ENCODE results near the gene AP1B1. TPM values are rescaled to one million over a fixed set of nuclear protein-coding genes. Genes with fewer than 3 reads are reported as not detected.

The AP1B1 gene
- total and polyA plus RNA-seq, 7 donors, result 33.1 to 83.2 (median 43.6) TPM

GRCh38 chr22:29300467-29300806 is 87.9 kb downstream of the AP1B1 start:
- no peak overlapping the region for H3K27ac ChIP-seq
- H3K36me3 ChIP-seq, result peaks cover 42 to 64% (median 55%) of the 10 kb centered on the region in 4 donors
- peaks cover 0 to 15% (median 8%) of the 10 kb centered on the region in 4 donors for H3K4me1 ChIP-seq
- no peaks in the 10 kb centered on the region for H3K9me3 ChIP-seq
- TF ChIP-seq POLR2AphosphoS5 (IDR thresholded peaks at IDR 0.05) (no peak), POLR2A (IDR thresholded peaks at IDR 0.05) (no peak), EP300 (IDR thresholded peaks at IDR 0.05) (no peak), CTCF (IDR thresholded peaks at IDR 0.05) (no peak)
- no peaks in the 10 kb centered on the region for H3K27me3 ChIP-seq
- H3K4me3 ChIP-seq, result no peak overlapping the region
- 70 to 73% methylated on average over 4 of the region's 4 CpGs for WGBS, 2 donors
- no peak for DNase-seq
- intact Hi-C loops (cut with DNase I), result no loop called here

GRCh38 chr22:29299136-29299900 is 89.1 kb downstream of the AP1B1 start:
- H3K9me3 ChIP-seq, result no peaks in the 10 kb centered on the region
- WGBS, 2 donors, result 91 to 92% methylated on average over 19 of the region's 19 CpGs
- no peak for DNase-seq
- no peak overlapping the region for H3K4me3 ChIP-seq
- H3K4me1 ChIP-seq, result peaks cover 0 to 15% (median 8%) of the 10 kb centered on the region in 4 donors
- TF ChIP-seq POLR2A (IDR thresholded peaks at IDR 0.05), result no peak
- no peak for TF ChIP-seq POLR2AphosphoS5 (IDR thresholded peaks at IDR 0.05)
- TF ChIP-seq EP300 (IDR thresholded peaks at IDR 0.05), result no peak
- no peak for TF ChIP-seq CTCF (IDR thresholded peaks at IDR 0.05)
- H3K27ac ChIP-seq, result no peak overlapping the region
- peaks cover 49 to 75% (median 64%) of the 10 kb centered on the region in 4 donors for H3K36me3 ChIP-seq
- no peaks in the 10 kb centered on the region for H3K27me3 ChIP-seq
- intact Hi-C loops (cut with DNase I), result no loop called here

DNA sequence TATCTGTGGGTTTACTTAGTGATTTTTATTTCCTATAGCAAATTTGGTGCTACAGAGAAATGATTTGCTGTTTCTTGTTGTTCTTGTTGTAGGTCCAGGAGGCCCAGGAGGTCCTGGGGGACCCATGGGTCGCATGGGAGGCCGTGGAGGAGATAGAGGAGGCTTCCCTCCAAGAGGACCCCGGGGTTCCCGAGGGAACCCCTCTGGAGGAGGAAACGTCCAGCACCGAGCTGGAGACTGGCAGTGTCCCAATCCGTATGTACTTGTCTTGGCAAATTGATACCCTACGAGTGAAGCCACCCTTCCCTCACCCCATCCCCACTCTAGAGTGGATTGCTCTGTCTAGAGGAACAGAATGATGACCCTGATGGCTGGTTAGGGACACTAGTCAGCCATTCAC is 89.7 kb downstream of the AP1B1 start:
- no peak for DNase-seq
- Histone ChIP-seq H3K36me3 (peaks cover 49 to 82% (median 70%) of the 10 kb centered on the region in 4 donors), H3K4me3 (no peak overlapping the region), H3K9me3 (no peaks in the 10 kb centered on the region), H3K4me1 (peaks cover 0 to 15% (median 8%) of the 10 kb centered on the region in 4 donors), H3K27ac (no peak overlapping the region), H3K27me3 (no peaks in the 10 kb centered on the region)
- 84% methylated on average over 8 of the region's 8 CpGs for WGBS, 2 donors
- TF ChIP-seq POLR2AphosphoS5 (IDR thresholded peaks at IDR 0.05) (no peak), EP300 (IDR thresholded peaks at IDR 0.05) (no peak), CTCF (IDR thresholded peaks at IDR 0.05) (no peak), POLR2A (IDR thresholded peaks at IDR 0.05) (no peak)
- intact Hi-C loops (cut with DNase I), result no loop called here

DNA sequence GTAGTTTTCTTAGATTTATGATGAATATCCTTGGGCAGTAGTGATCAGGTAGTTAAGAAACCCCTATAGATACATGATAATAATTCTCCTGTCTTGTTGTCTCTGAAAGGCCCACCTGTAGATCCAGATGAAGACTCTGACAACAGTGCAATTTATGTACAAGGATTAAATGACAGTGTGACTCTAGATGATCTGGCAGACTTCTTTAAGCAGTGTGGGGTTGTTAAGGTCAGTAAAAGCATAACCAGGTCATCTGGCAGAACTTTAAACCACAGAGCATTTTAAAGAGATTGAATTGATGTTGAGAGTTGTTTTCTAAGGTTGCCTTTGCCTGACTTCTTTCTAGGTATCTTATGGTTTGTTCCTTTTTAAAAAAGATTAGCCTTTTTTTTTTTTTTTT is 96.0 kb downstream of the AP1B1 start:
- Histone ChIP-seq H3K4me3 (no peak overlapping the region), H3K9me3 (no peaks in the 10 kb centered on the region), H3K27me3 (no peaks in the 10 kb centered on the region), H3K36me3 (peaks cover 37 to 100% (median 87%) of the 10 kb centered on the region in 4 donors), H3K27ac (no peak overlapping the region), H3K4me1 (peaks cover 0 to 16% (median 6%) of the 10 kb centered on the region in 4 donors)
- intact Hi-C loops (cut with DNase I), result no loop called here
- TF ChIP-seq CTCF (IDR thresholded peaks at IDR 0.05), result no peak
- TF ChIP-seq POLR2A (IDR thresholded peaks at IDR 0.05), result no peak
- TF ChIP-seq POLR2AphosphoS5 (IDR thresholded peaks at IDR 0.05), result no peak
- TF ChIP-seq EP300 (IDR thresholded peaks at IDR 0.05), result no peak
- DNase-seq, result no peak
